Measurements from ENCODE around the gene ADAMTS7.
A peak's percentile ranks its signal among the peaks of the same experiment; 100 is the strongest.
"Not testable (repeated sequence)": the region's sequence is repeated elsewhere in the genome, so short reads cannot be mapped to it uniquely, and the experiment has no call there.

The ADAMTS7 gene

GRCh38 chr15:78811124-78811824 is at the start of gene ADAMTS7:
ADAMTS7 (minus strand) TSS chr15:78811464; CDS start chr15:78811220, 244 bp downstream.
- in situ Hi-C loops (cut with MboI; ENCODE audit: low sequenced_read_pairs): no loop called here
- DNase-seq (ENCODE audit: low spot score in 2 of 2): peak; percentile 96
- Histone ChIP-seq H3K27me3 (ENCODE audit: low read depth) (peaks cover 4% of the 10 kb centered on the region; the same call in 1 of the 2 replicates), H3K4me3 (peak within 1 kb of the TSS; percentile 64), H3K9me3 (peaks cover 6% of the 10 kb centered on the region), H3K36me3 (replicated peaks) (no peaks in the 10 kb centered on the region), H3K4me1 (peaks cover 10% of the 10 kb centered on the region)

DNA sequence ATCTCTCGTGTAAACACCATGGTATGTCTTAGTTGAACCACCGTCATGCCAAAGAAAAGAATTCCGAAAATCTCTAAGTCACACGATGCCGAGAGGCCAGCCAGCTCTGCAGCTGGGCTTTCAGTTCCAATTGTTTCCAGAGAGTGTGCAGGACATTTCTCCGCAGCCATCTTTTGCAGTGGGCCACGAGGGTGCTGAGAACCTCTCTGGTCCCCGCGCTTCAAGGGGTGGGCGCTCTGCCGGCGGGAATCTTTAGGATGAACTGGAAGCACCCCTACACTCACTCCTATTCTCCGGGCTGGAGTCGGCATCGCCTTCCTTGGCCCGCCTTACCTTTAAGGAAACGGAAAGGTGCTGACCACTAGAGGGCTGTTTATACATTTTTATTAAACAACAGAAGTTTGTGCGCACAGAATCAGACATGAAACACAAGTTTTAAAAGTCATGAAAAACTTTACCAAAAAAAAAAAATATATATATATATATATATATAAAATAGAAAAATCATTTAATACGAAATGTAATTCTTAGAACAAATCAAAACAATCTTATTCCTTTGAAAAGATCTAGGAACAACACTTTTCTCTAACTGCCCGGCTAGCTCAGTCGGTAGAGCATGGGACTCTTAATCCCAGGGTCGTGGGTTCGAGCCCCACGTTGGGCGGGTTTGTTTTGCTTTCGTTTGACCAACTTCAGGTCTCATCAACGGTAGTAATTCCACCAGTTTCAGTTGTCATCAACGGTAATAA is 48.9 kb upstream of the ADAMTS7 start:
- peaks cover 5% of the 10 kb centered on the region; the same call in 1 of the 2 replicates for H3K4me1 ChIP-seq
- H3K4me3 ChIP-seq: peak overlapping the region; percentile 37
- in situ Hi-C loops (cut with MboI; ENCODE audit: low sequenced_read_pairs): no loop called here
- H3K36me3 ChIP-seq (replicated peaks): no peaks in the 10 kb centered on the region
- DNase-seq (ENCODE audit: low spot score in 2 of 2): peak; percentile 96 to 98
- 0 out of 2 replicates have a peak, but pooled peaks cover 3% of the 10 kb centered on the region for H3K9me3 ChIP-seq
- no peaks in the 10 kb centered on the region for H3K27me3 ChIP-seq (ENCODE audit: low read depth)

- DNase-seq (ENCODE audit: low spot score in 2 of 2): no peak
- peaks cover 13% of the 10 kb centered on the region for H3K4me1 ChIP-seq
- in situ Hi-C loops (cut with MboI; ENCODE audit: low sequenced_read_pairs): no loop called here
- H3K36me3 ChIP-seq (replicated peaks): no peaks in the 10 kb centered on the region
- no peaks in the 10 kb centered on the region for H3K27me3 ChIP-seq (ENCODE audit: low read depth)
- H3K9me3 ChIP-seq: 0 out of 2 replicates have a peak, but pooled peaks cover 3% of the 10 kb centered on the region
- no peak overlapping the region for H3K4me3 ChIP-seq
Observed at GRCh38 chr15:78855746-78856145, 44.5 kb upstream of the ADAMTS7 start.

GRCh38 chr15:78854833-78855372 is 43.6 kb upstream of the ADAMTS7 start:
- in situ Hi-C loops (cut with MboI; ENCODE audit: low sequenced_read_pairs): no loop called here
- peak in 1 of 2 experiments; percentile 2 for DNase-seq (ENCODE audit: low spot score in 2 of 2)
- no peak overlapping the region for H3K4me3 ChIP-seq

GRCh38 chr15:78853500-78853899 is 42.2 kb upstream of the ADAMTS7 start:
- in situ Hi-C loops (cut with MboI; ENCODE audit: low sequenced_read_pairs): no loop called here
- no peaks in the 10 kb centered on the region for H3K9me3 ChIP-seq
- H3K27me3 ChIP-seq (ENCODE audit: low read depth): no peaks in the 10 kb centered on the region
- H3K4me1 ChIP-seq: peaks cover 14% of the 10 kb centered on the region
- H3K4me3 ChIP-seq: no peak overlapping the region
- H3K36me3 ChIP-seq (replicated peaks): no peaks in the 10 kb centered on the region
- DNase-seq (ENCODE audit: low spot score in 2 of 2): no peak

More at GRCh38 chr15:78854833-78855372, 43.6 kb upstream of the ADAMTS7 start:
- H3K36me3 ChIP-seq (replicated peaks): no peaks in the 10 kb centered on the region
- no peaks in the 10 kb centered on the region for H3K27me3 ChIP-seq (ENCODE audit: low read depth)
- peaks cover 19% of the 10 kb centered on the region for H3K4me1 ChIP-seq
- H3K9me3 ChIP-seq: 0 out of 2 replicates have a peak, but pooled peaks cover 3% of the 10 kb centered on the region

GRCh38 chr15:78850941-78851755 is 39.9 kb upstream of the ADAMTS7 start:
- no peak overlapping the region for H3K4me3 ChIP-seq
- peaks cover 18% of the 10 kb centered on the region for H3K4me1 ChIP-seq
- H3K36me3 ChIP-seq (replicated peaks): no peaks in the 10 kb centered on the region
- in situ Hi-C loops (cut with MboI; ENCODE audit: low sequenced_read_pairs): no loop called here
- no peaks in the 10 kb centered on the region for H3K9me3 ChIP-seq
- DNase-seq (ENCODE audit: low spot score in 2 of 2): peak; percentile 72 to 76
- no peaks in the 10 kb centered on the region for H3K27me3 ChIP-seq (ENCODE audit: low read depth)

- Histone ChIP-seq H3K4me1 (peaks cover 18% of the 10 kb centered on the region), H3K9me3 (no peaks in the 10 kb centered on the region), H3K36me3 (replicated peaks) (no peaks in the 10 kb centered on the region), H3K4me3 (no peak overlapping the region), H3K27me3 (ENCODE audit: low read depth) (no peaks in the 10 kb centered on the region)
- in situ Hi-C loops (cut with MboI; ENCODE audit: low sequenced_read_pairs): no loop called here
- peak in 1 of 2 experiments; percentile 49 for DNase-seq (ENCODE audit: low spot score in 2 of 2)
Observed at GRCh38 chr15:78850352-78850751, 39.1 kb upstream of the ADAMTS7 start.

- H3K4me3 ChIP-seq; H3K9me3 ChIP-seq; in situ Hi-C loops (cut with MboI; ENCODE audit: low sequenced_read_pairs); H3K27me3 ChIP-seq (ENCODE audit: low read depth); H3K36me3 ChIP-seq (replicated peaks): not testable (repeated sequence)
- DNase-seq (ENCODE audit: low spot score in 2 of 2): peak; percentile 3 to 49
- H3K4me1 ChIP-seq: peaks cover 18% of the 10 kb centered on the region
Observed at GRCh38 chr15:78847387-78847906, 36.2 kb upstream of the ADAMTS7 start.

- H3K9me3 ChIP-seq; in situ Hi-C loops (cut with MboI; ENCODE audit: low sequenced_read_pairs): not testable (repeated sequence)
Observed at GRCh38 chr15:78846906-78847305, 35.6 kb upstream of the ADAMTS7 start.

DNA sequence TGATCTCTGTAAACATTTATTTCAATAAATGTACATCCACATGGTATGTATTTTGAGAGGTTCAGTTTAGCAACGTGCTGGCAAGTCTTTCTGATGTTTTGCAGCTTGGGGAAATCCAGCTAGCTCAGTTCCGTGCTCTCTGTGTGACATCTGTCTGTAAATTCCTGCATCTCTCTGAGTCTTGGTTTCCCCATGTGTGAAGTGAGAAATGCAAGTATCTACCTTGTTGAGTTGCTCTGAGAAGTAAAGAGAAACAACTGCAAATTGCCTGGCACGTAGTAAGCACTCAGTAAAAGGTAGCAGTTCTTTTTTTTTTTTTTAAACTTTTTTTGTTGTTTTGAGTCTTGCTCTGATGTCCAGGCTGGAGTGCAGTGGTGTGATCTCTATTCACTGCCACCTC is 31.3 kb upstream of the ADAMTS7 start:
- Histone ChIP-seq H3K4me1 (peaks cover under 1% of the 10 kb centered on the region; the same call in 1 of the 2 replicates), H3K9me3 (no peaks in the 10 kb centered on the region)

More at GRCh38 chr15:78846906-78847305, 35.6 kb upstream of the ADAMTS7 start:
- H3K4me1 ChIP-seq: peaks cover 18% of the 10 kb centered on the region
- H3K4me3 ChIP-seq; H3K27me3 ChIP-seq (ENCODE audit: low read depth); DNase-seq (ENCODE audit: low spot score in 2 of 2); H3K36me3 ChIP-seq (replicated peaks): not testable (repeated sequence)

GRCh38 chr15:78841891-78842290 is 30.6 kb upstream of the ADAMTS7 start:
- H3K4me1 ChIP-seq: no peaks in the 10 kb centered on the region
- no peak for DNase-seq (ENCODE audit: low spot score in 2 of 2)
- H3K9me3 ChIP-seq: no peaks in the 10 kb centered on the region
- no peaks in the 10 kb centered on the region for H3K36me3 ChIP-seq (replicated peaks)
- H3K27me3 ChIP-seq (ENCODE audit: low read depth): peaks cover 2% of the 10 kb centered on the region; the same call in 1 of the 2 replicates
- in situ Hi-C loops (cut with MboI; ENCODE audit: low sequenced_read_pairs): no loop called here
- H3K4me3 ChIP-seq: no peak overlapping the region

More for the DNA sequence above, 31.3 kb upstream of the ADAMTS7 start:
- Histone ChIP-seq H3K27me3 (ENCODE audit: low read depth) (peaks cover 2% of the 10 kb centered on the region; the same call in 1 of the 2 replicates), H3K36me3 (replicated peaks) (no peaks in the 10 kb centered on the region), H3K4me3 (no peak overlapping the region)
- DNase-seq (ENCODE audit: low spot score in 2 of 2): no peak
- in situ Hi-C loops (cut with MboI; ENCODE audit: low sequenced_read_pairs): no loop called here

DNA sequence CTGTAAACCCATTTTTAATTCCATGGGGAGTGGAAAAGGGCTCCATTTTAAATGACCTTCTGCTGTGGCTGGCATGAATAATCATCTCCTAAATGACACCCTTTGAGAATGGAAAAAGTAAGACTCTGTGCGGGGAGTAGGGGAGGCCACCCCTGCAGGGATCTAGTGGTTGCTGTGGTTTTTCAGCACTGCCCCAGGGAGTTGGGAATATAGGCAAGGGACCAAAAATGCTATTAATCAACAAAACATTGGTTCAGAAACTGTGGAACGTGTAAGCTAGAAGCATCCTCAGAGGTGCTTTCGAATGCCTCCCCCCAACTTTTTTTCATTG is 30.1 kb upstream of the ADAMTS7 start:
- no peaks in the 10 kb centered on the region for H3K9me3 ChIP-seq
- no peak overlapping the region for H3K4me3 ChIP-seq
- no peaks in the 10 kb centered on the region for H3K4me1 ChIP-seq
- H3K27me3 ChIP-seq (ENCODE audit: low read depth): peaks cover 2% of the 10 kb centered on the region; the same call in 1 of the 2 replicates
- no peaks in the 10 kb centered on the region for H3K36me3 ChIP-seq (replicated peaks)
- DNase-seq (ENCODE audit: low spot score in 2 of 2): no peak
- in situ Hi-C loops (cut with MboI; ENCODE audit: low sequenced_read_pairs): no loop called here
